Measurements from ENCODE around the gene AGFG1. TPM values are rescaled to one million over a fixed set of nuclear protein-coding genes. Genes with fewer than 3 reads are reported as not detected.

The AGFG1 gene
- total RNA-seq, 1 donor from 2014 or later, result 55.2 TPM

- intact Hi-C loops (cut with micrococcal nuclease), result no loop called here
- DNase-seq (no peak), ATAC-seq (no peak)
Measured at GRCh38 chr2:227486688-227487087, 14.7 kb downstream of the AGFG1 start.

DNA sequence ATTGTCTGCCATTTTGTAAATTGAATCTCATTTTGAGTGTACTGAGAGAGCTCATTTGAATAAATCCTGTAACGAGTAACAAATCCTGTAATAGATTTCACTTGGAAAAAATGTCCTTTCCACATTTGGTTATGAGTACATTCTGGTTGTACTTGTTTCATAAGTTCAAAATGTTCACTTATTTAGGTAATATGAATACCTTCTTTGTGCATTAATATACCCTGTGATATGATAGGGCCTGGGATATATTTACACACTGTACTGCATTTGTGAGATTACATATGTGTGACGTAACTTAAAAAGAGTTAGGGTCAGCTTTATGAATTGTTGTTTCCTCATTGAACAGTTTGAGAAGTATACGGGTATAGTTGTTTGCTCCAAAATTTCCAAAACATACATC is 16.1 kb downstream of the AGFG1 start:
- DNase-seq (no peak), ATAC-seq (no peak)
- intact Hi-C loops (cut with micrococcal nuclease), result no loop called here

GRCh38 chr2:227491386-227491785 is 19.4 kb downstream of the AGFG1 start:
- DNase-seq (no peak), ATAC-seq (no peak)
- intact Hi-C loops (cut with micrococcal nuclease), result no loop called here

- ATAC-seq (no peak), DNase-seq (no peak)
- intact Hi-C loops (cut with micrococcal nuclease), result no loop called here
Measured at GRCh38 chr2:227493524-227493923, 21.6 kb downstream of the AGFG1 start.

GRCh38 chr2:227497158-227497557 is 25.2 kb downstream of the AGFG1 start:
- no peak for ATAC-seq
- intact Hi-C loops (cut with micrococcal nuclease), result no loop called here
- DNase-seq, result no peak

GRCh38 chr2:227499627-227500300 is 27.8 kb downstream of the AGFG1 start:
- ATAC-seq (no peak), DNase-seq (no peak)
- intact Hi-C loops (cut with micrococcal nuclease), result no loop called here

- no peak for ATAC-seq
- no peak for DNase-seq
- intact Hi-C loops (cut with micrococcal nuclease), result no loop called here
Measured at GRCh38 chr2:227500301-227500630, 28.3 kb downstream of the AGFG1 start.

DNA sequence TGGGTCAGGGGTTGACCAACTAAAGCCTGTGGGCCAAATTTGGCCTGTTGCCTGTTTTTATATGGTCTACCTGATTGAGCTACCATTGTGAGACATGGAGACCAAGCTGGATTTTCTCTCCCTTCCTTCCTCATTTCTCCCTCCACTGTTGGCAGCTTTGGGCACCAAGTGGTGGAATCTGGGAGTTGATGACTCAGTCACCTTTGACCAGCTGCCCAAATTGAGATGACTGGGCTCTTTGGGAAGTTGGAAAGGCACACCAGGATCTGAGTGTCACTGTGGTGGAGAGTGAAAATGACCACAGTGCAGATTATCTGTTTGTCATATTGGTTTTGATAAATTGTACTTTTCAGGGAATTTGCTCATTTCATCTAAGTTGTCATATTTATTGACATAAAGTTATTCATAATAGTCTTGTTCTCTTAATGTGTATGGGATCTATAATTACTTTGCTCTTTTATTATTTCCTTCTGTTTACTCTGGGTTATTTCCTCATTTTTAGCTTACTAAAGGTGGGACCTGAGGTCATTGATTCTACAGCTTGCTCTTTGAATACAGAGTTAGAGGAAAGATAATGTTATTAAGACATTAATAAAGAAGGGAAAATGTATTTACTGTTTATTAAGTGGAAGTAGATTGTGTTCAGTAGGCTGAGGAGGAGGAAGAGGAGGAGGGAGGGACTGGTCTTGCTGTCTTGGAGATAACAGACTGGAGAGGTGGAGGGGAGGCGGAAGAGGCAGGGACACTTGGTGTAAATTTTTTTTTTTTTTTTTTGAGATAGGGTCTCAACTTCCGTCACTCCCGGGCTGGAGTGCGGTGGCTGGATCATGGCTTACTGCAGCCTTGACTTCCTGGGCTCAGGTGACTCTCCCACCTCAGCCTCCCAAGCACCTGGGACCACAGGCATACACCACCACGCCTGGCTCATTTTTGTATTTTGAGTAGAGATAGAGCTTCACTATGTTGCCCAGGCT is 31.8 kb downstream of the AGFG1 start:
- DNase-seq, result no peak
- intact Hi-C loops (cut with micrococcal nuclease), result no loop called here
- ATAC-seq, result peak; percentile 81

DNA sequence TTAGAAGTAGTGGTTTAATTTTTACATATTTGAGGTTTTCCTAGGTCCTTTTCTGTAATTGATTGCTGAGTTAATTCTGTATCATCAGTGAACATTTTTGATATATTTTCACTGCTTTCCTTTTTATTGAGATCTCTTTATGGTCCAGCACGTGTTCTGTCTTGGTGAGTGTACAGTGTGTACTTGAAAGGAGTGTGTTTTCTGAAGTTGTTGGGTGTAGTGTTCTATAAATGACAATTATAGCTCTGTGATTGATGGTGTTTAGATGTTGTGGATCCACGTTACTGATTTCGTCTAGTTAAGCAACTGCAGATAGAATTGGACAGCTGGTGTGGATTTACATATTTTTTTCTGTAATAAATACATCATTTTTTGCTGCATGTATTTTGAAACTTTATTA is 32.7 kb downstream of the AGFG1 start:
- no peak for DNase-seq
- intact Hi-C loops (cut with micrococcal nuclease), result no loop called here
- no peak for ATAC-seq

DNA sequence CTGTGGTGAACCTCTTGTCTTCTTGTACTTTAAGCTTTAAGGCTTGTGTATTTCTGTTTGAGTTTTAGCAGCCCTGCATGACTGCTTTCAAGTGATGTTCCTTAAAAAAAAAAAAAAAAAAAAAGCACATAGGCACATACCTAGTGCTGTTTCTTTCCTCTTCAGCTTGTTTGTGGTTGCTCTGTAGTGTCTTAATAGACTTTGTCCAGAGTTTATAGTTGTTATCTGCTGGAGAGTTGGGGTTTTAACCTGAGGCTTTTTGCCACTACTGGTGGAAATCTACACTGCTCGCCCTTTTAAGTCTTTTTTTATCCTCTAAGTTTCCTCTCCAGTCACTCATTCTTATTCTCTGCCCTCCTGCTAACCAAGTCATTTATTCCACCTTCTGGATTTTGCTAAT is 34.5 kb downstream of the AGFG1 start:
- DNase-seq, result no peak
- no peak for ATAC-seq
- intact Hi-C loops (cut with micrococcal nuclease), result no loop called here

- DNase-seq, result no peak
- no peak for ATAC-seq
- intact Hi-C loops (cut with micrococcal nuclease), result no loop called here
Measured at GRCh38 chr2:227507963-227508362, 36.0 kb downstream of the AGFG1 start.

- DNase-seq (no peak), ATAC-seq (no peak)
- intact Hi-C loops (cut with micrococcal nuclease), result no loop called here
Measured at GRCh38 chr2:227509076-227509475, 37.1 kb downstream of the AGFG1 start.

GRCh38 chr2:227509824-227510619 is 38.1 kb downstream of the AGFG1 start:
- intact Hi-C loops (cut with micrococcal nuclease), result no loop called here
- DNase-seq (no peak), ATAC-seq (no peak)

- DNase-seq (no peak), ATAC-seq (no peak)
- intact Hi-C loops (cut with micrococcal nuclease), result no loop called here
Measured at GRCh38 chr2:227510620-227510958, 38.6 kb downstream of the AGFG1 start.

GRCh38 chr2:227511239-227511930 is 39.4 kb downstream of the AGFG1 start:
- ATAC-seq (no peak), DNase-seq (no peak)
- intact Hi-C loops (cut with micrococcal nuclease), result no loop called here

DNA sequence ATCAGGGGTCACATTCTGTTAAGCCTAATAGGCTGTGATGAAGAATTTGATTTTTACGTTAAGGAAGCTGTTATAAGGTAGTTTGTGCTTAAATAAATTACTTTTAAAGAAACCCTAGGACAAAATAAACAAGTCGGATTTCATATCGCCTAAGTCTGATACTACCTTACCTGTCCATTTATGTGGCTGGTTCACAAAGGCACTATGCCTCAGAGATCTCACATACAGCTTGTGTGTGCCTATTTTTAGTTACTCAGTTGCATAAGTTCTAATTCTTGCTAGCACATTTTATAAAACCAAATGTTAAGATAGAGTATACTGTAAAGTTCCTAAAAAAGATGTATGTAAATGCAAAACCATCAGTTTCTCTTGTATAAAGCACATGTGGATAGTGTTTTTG is 40.0 kb downstream of the AGFG1 start:
- intact Hi-C loops (cut with micrococcal nuclease), result no loop called here
- DNase-seq (no peak), ATAC-seq (peak; percentile 70)

DNA sequence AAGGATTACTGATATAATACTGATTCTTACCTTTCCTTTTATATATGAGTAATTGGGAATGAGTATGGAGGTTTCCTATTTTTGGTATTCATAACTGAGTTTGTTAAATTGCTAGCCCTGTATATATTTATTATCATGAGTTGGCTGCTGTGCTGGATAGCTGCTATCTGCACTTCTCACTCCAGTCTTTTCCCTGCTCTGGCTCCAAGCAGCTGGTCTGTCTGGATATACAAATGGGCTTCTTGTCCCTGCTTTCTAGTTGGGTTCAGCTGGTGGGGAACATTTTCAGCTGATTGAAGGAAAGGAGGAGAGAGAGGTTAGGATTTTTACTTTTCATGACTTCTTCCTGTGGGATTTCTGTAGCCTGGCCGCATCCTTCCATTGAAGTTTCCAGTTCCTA is 41.2 kb downstream of the AGFG1 start:
- intact Hi-C loops (cut with micrococcal nuclease), result no loop called here
- DNase-seq, result no peak
- ATAC-seq, result peak; percentile 66

GRCh38 chr2:227515742-227516141 is 43.8 kb downstream of the AGFG1 start:
- intact Hi-C loops (cut with micrococcal nuclease), result no loop called here
- DNase-seq, result no peak
- no peak for ATAC-seq

GRCh38 chr2:227517724-227518123 is 45.8 kb downstream of the AGFG1 start:
- ATAC-seq (no peak), DNase-seq (no peak)
- intact Hi-C loops (cut with micrococcal nuclease), result no loop called here

Data from left ventricle myocardium superior (tissue), 1 donor.